ENCODE measurements around the gene CRYBA2. TPM values are rescaled to one million over a fixed set of nuclear protein-coding genes. Genes with fewer than 3 reads are reported as not detected.

Gene CRYBA2
- total and polyA plus RNA-seq, 2 of the 8 experiments (the other 6 are each of a cell fraction or from before 2014, with no cell fraction given) = not detected

GRCh38 chr2:218979846-218980734 lies 13.1 kb downstream of the CRYBA2 start (continued):
- TF ChIP-seq EZH2 (IDR thresholded peaks at IDR 0.05; ENCODE audit: low read depth, low read length, severe bottlenecking) (no peak), KDM4A (IDR thresholded peaks at IDR 0.05; ENCODE audit: low read depth, low read length, severe bottlenecking) (peak; percentile 25), NANOG (IDR thresholded peaks at IDR 0.05; ENCODE audit: insufficient read depth, low read depth, low read length, poor library complexity, severe bottlenecking) (no peak), SAP30 (IDR thresholded peaks at IDR 0.05; ENCODE audit: insufficient read depth, insufficient replicate concordance, low read length) (no peak), USF2 (IDR thresholded peaks at IDR 0.05; ENCODE audit: low read length) (no peak), CBX8 (IDR thresholded peaks at IDR 0.05; ENCODE audit: borderline replicate concordance, low read depth, low read length) (no peak), SIN3A (conservative IDR thresholded peaks at IDR 0.05 in 1 of 2, IDR thresholded peaks at IDR 0.05 in 1 of 2; ENCODE audit: low read depth in 1 of 2, low read length in 2 of 2) (no peak), RXRA (IDR thresholded peaks at IDR 0.05; ENCODE audit: insufficient read depth, low read depth, low read length) (no peak), BCL11A (IDR thresholded peaks at IDR 0.05; ENCODE audit: low read depth in 2 of 2, low read length in 2 of 2) (no peak), EP300 (IDR thresholded peaks at IDR 0.05; ENCODE audit: borderline replicate concordance in 1 of 2, low read depth in 2 of 2, low read length in 2 of 2) (no peak; a peak in 1 of 3 replicates), GABPA (IDR thresholded peaks at IDR 0.05; ENCODE audit: borderline replicate concordance, insufficient read depth, low read length) (no peak; the same call in 1 of the 2 replicates), TBP (IDR thresholded peaks at IDR 0.05; ENCODE audit: low read depth, low read length) (peak; percentile 69), CTBP2 (IDR thresholded peaks at IDR 0.05; ENCODE audit: borderline replicate concordance, insufficient read depth, insufficient read length, low read length) (peak; percentile 80), ZNF274 (IDR thresholded peaks at IDR 0.05; ENCODE audit: borderline replicate concordance, extremely low read depth, low read length) (no peak), CEBPB (IDR thresholded peaks at IDR 0.05; ENCODE audit: low read depth, low read length) (0 out of 2 replicates have a peak, but pooled peaks have one; percentile 25), POLR2A (IDR thresholded peaks at IDR 0.05; ENCODE audit: control extremely low read depth in 1 of 2, low read depth in 2 of 2, low read length in 2 of 2) (no peak), KDM1A (IDR thresholded peaks at IDR 0.05; ENCODE audit: borderline replicate concordance, low read length) (no peak; the same call in 1 of the 2 replicates), SP2 (IDR thresholded peaks at IDR 0.05; ENCODE audit: low read length) (no peak), SP4 (IDR thresholded peaks at IDR 0.05; ENCODE audit: low read length) (peak; percentile 64; the same call in 1 of the 2 replicates), TAF7 (optimal IDR thresholded peaks at IDR 0.05; ENCODE audit: borderline replicate concordance, low read depth, low read length) (peak; percentile 68), POU5F1 (IDR thresholded peaks at IDR 0.05; ENCODE audit: low read depth, low read length) (no peak)
